GM06990 (cell line): ENCODE results near the gene PGC.
"Not testable (repeated sequence)": the region's sequence is repeated elsewhere in the genome, so short reads cannot be mapped to it uniquely, and the experiment has no call there.

Experiments used
- DNase-seq: peaks from one replicate; pipeline ENCODE4 v3.0.0-alpha.2; 2011; ENCODE audit not compliant: insufficient read length; ENCODE audit errors: extremely low read depth
- H3K27me3 ChIP-seq: replicated peaks from 2 replicates; pipeline ENCODE4 v1.6.0; 2011; ENCODE audit warnings: low read length; ENCODE audit not compliant: control insufficient read depth, insufficient read depth
- H3K36me3 ChIP-seq: 2 replicates; pipeline ENCODE4 v1.5.1; 2011; ENCODE audit warnings: low read length; ENCODE audit not compliant: control insufficient read depth, insufficient read depth
- H3K4me3 ChIP-seq: replicated peaks from 2 replicates; pipeline ENCODE4 v1.5.1; 2011; ENCODE audit warnings: low read depth, mild to moderate bottlenecking, control low read depth, low read length
- CTCF ChIP-seq: IDR thresholded peaks from 2 replicates; pipeline ENCODE4 v1.5.1; 2011; ENCODE audit warnings: low read length, control low read depth, mild to moderate bottlenecking, inconsistent platforms; ENCODE audit not compliant: insufficient read depth, poor library complexity, severe bottlenecking

The PGC gene

DNA sequence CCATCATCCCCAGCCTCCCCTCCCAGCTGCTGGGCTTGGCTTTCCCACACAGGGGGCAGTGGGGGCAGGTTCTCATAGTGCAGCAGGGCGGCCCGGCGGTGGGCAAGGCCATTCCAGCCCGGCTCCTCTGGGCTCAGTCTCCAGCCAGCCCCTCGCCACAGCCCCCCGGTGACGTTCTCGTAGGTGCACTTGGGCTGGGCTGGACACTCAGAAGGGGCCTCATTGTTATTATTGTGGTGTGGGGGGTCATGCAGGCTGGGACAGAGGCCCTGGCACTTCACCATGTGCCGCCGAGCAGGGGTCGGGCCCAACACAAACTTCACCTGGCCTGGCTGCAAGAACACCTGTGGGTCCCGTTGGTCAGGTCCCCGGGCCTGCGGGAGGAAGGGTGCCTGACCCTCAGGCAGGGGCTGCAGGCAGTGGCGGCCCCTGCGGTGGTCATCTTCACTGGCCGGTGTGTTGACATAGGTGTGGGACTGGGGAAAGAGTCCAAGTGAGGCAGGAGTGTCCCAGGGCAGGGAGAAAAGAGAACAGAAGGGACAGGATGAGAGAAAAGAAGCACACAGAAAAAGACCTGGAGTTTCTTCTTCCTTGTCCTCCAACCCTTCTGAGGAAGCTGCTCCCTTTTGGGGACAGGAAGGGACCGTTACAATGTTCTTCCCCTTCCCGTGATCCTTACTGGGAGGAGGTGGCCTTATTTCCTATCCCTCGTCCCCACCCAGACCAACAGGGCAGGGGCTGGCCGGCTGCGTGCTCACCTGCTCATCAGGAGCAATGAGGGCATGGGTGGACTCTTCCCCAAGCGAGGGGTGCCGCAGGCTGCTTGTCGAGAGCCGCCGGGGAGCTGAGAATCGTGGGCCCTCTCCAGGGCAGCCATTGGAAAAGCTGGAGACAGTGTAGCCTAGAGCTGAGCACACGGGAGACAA, 24.1 kb upstream of the PGC start:
- Histone ChIP-seq H3K27me3 (no peaks in the 10 kb centered on the region), H3K36me3 (peaks cover 10% of the 10 kb centered on the region), H3K4me3 (no peak overlapping the region)
- no peak for DNase-seq
- no peak for TF ChIP-seq CTCF

DNA sequence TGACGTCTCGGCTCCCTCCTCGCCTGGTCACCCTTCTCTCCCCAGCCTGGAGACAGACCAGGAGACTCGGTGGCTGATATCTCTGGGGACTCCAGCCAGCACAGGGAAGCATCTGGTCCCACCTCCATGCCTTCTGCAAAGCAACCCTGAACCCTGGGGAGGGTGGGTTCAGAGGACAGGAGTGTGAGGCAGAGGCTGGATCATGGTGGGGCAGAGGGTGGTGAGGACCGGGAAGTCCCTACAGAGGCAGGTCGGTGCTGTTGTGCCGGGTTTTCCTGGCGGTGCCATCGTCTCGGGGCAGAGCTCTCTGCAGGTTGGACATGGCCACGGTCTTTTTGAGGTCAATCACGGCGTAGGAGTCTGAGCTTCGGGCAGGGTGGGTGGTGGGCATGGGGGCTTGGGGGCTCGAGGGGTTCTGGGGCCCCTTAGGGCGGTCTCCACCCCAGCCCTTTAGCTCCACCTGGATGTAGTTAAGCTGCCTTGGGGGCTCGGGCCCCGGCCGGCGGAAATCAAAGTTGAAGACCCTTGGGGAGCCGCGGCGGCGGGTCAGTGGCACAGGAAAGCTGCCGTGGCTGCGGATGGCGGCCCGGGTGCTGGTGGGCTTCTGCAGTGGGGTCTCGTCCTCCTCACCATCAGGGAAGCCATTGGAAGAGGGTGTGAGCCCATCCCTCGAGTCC, 23.3 kb upstream of the PGC start:
- Histone ChIP-seq H3K36me3 (peaks cover 10% of the 10 kb centered on the region), H3K4me3 (no peak overlapping the region), H3K27me3 (no peaks in the 10 kb centered on the region)
- DNase-seq: no peak
- no peak for TF ChIP-seq CTCF

- no peak for DNase-seq
- TF ChIP-seq CTCF: no peak
- no peak overlapping the region for H3K4me3 ChIP-seq
- H3K27me3 ChIP-seq: no peaks in the 10 kb centered on the region
- peaks cover 7% of the 10 kb centered on the region for H3K36me3 ChIP-seq
These were observed 22.2 kb upstream of the PGC start for GRCh38 chr6:41769376-41769775.

DNA sequence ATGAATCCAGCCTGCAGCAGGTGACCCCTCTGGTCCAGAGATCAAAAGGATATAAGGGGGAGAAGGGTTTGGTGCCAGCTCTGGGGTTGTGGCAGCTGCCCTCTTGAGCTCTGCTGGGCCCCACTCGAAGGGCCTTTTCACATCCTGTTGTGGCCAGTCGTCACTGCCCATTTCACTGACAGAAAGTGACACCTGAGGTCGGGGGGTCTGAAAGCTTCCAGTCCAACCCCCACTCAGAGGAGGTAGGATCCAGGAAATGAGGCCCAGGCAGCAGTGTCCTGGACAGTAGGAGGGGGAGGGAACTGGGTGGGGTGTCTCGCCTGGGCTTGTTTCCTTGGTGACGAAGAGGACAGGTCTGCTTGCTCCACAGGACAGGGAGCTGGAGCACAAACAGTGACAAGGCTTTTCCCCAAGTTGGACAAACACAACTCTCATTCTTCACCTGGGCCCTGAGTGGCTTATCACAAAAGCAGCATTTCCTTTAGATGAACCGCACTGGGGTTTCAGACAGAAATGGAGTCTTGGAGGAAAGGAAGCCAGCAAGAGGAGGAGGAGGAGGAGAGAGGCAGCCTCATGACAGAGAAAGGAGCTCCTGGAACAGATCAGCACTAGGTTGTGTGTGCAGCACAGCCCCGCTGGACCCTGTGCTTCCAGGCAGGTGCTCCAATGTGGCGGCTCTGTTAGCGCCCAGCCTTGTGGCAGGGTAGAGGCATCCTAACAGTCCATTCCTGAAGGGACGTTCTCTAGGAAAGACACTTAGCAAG, 21.5 kb upstream of the PGC start:
- Histone ChIP-seq H3K4me3 (no peak overlapping the region), H3K36me3 (peaks cover 7% of the 10 kb centered on the region), H3K27me3 (no peaks in the 10 kb centered on the region)
- DNase-seq: no peak
- TF ChIP-seq CTCF: no peak

DNA sequence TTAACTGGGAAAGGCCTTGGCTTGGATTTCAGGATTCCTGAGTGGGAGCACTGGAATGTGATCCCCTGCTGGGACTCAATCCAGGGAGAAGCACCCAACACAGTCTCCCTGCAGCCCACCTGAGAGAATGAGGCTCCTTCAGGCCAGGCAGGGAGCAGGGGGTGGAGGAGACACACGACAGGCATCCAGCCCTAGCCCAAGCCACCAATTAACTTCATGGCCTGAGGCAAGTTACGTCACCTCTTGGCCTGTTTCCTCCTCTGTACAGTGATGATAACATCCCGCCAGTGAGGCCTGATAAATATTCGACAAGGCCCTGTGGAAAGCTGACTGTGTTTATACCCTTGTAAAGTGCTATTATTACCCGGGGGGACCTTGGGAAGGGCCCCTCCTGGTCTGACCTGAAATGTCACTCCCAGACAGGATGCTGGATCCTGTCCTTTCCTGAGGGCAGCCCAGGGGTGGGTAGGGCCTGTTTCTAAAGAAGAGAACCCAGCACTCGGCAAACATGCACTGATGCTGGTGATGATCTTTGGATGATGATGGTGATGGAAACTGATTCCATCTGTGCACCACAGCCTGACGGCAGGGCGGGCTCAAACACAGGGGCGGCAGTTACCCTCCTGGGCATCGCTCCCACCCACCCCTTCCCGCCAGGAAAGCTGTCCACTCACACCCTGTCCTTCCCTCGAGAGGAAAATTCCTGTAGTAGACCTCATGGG, 20.1 kb upstream of the PGC start:
- Histone ChIP-seq H3K36me3 (peaks cover 6% of the 10 kb centered on the region), H3K4me3 (no peak overlapping the region), H3K27me3 (no peaks in the 10 kb centered on the region)
- DNase-seq: no peak
- TF ChIP-seq CTCF: no peak

DNA sequence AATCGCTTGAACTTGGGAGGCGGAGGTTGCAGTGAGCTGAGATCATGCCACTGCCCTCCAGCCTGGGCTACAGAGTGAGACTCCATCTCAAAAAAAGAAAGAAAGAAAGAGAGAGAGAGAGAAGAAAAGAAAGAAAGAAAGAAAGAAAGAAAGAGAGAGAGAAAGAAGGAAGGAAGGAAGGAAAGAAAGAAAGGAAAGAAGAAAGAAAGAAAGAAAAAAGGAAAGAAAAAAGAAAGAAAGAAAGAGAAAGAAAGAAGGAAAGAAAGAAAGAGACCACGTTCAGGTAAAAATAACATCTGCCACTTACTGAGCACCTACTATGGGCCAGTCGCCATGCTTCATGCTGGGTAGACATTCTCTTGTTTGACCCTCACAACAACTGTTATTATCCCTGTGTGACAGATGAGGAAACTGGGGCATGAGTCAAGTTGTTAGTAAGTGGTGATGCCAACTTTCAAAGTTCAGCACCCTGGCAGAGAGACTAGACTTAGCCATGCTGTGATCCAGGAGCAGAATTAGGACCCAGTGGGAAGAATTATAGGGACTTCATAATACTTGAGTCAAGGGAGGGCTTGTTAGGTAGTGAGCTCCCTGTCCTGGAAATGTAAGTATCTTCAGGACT, 19.0 kb upstream of the PGC start:
- DNase-seq, H3K4me3 ChIP-seq, H3K36me3 ChIP-seq, H3K27me3 ChIP-seq: not testable (repeated sequence)
